ENCODE data around the gene EPG5.

DNA sequence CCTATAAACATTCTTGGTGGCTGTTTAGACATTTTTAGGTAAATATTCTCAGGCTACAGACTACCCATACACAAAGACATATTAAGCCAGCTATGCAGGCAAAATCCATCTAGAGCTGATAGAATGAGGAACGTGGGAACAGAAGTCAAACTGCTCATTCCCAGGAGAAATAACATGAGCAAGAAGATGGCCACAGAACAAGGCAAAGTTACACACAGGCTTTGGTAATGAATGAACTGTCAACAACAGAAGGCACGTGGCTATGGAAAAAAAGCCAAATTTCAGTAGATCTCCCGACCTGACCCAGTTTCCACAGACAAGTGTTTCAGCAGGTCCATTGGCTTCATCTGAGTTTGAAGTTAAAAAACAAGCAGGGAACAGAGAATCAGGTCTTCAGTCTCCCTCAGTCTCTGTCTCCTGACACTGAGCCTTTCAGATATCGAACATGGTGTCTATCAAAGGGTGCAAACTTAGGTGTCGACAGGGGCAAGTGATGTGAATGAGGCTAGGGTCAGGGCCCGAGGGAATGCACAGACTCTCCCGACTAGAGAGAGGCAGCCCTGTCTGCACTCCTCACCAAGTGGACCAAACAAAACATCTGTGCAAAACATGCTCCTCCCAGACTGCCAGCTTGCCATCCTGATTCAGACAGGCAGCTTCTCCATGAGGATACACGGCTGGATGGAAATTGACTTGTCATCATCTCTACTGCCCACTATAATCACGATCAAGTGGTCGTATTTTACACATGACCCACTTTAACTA, 115.8 kb downstream of the EPG5 start:
- TF ChIP-seq YY1 (IDR thresholded peaks at IDR 0.05; ENCODE audit: insufficient read depth, insufficient read length), result no peak
- TF ChIP-seq SUZ12 (IDR thresholded peaks at IDR 0.05; ENCODE audit: extremely low read depth, insufficient read depth, insufficient read length), result no peak
